H9 (cell line): ENCODE data around the gene TMEM200A. TPM values are rescaled to one million over a fixed set of nuclear protein-coding genes. Genes with fewer than 3 reads are reported as not detected.

Experiments
- DNase-seq: peaks from one replicate; pipeline ENCODE4 v3.0.0-alpha.2; 2017
- H2AFZ ChIP-seq: one replicate; pipeline ENCODE4 v1.6.1; 2013; ENCODE audit warnings: mild to moderate bottlenecking, low read length, control low read depth, moderate library complexity
- H2AK5ac ChIP-seq: 2 replicates; pipeline ENCODE4 v1.6.1; 2013; ENCODE audit warnings: low read length, control low read depth, mixed read lengths; ENCODE audit not compliant: insufficient read length
- H2BK120ac ChIP-seq: one replicate; pipeline ENCODE4 v1.6.1; 2013; ENCODE audit warnings: low read depth, mild to moderate bottlenecking, low read length, control low read depth, inconsistent platforms; ENCODE audit not compliant: poor library complexity, severe bottlenecking
- H2BK12ac ChIP-seq: 2 replicates; pipeline ENCODE4 v1.6.1; 2013; ENCODE audit warnings: low read length, control low read depth, mixed read lengths, low read depth; ENCODE audit not compliant: insufficient read length
- H2BK15ac ChIP-seq: 2 replicates; pipeline ENCODE4 v1.6.1; 2013; ENCODE audit warnings: low read depth, low read length, control low read depth
- H2BK20ac ChIP-seq: one replicate; pipeline ENCODE4 v1.6.1; 2013; ENCODE audit warnings: low read depth, mild to moderate bottlenecking, low read length, control low read depth, inconsistent platforms; ENCODE audit not compliant: poor library complexity, severe bottlenecking
- H2BK5ac ChIP-seq: 2 replicates; pipeline ENCODE4 v1.6.1; 2013; ENCODE audit warnings: low read length, control low read depth, mixed read lengths; ENCODE audit not compliant: insufficient read length
- H3K14ac ChIP-seq: 2 replicates; pipeline ENCODE4 v1.6.1; 2013; ENCODE audit warnings: low read length, control low read depth; ENCODE audit not compliant: insufficient read depth
- H3K18ac ChIP-seq: 2 replicates; pipeline ENCODE4 v1.6.1; 2013; ENCODE audit warnings: low read depth, mild to moderate bottlenecking, mixed read lengths, low read length, control low read depth; ENCODE audit not compliant: insufficient read length
- H3K23ac ChIP-seq: 2 replicates; pipeline ENCODE4 v1.6.1; 2013; ENCODE audit warnings: low read length, control low read depth, mixed read lengths, low read depth; ENCODE audit not compliant: insufficient read length
- H3K23me2 ChIP-seq: 2 replicates; pipeline ENCODE4 v1.6.1; 2013; ENCODE audit warnings: low read depth, mild to moderate bottlenecking, mixed read lengths, low read length, control low read depth; ENCODE audit not compliant: insufficient read length, poor library complexity, severe bottlenecking
- H3K27ac ChIP-seq: 2 replicates; pipeline ENCODE4 v1.5.1; 2013; ENCODE audit warnings: low read length, control low read depth, mixed read lengths, low read depth; ENCODE audit not compliant: insufficient read length
- H3K27me3 ChIP-seq: 2 replicates; pipeline ENCODE4 v1.6.1; 2013; ENCODE audit warnings: low read length, control low read depth, inconsistent platforms; ENCODE audit not compliant: insufficient read depth
- H3K4ac ChIP-seq: 2 replicates; pipeline ENCODE4 v1.6.1; 2013; ENCODE audit warnings: low read depth, mild to moderate bottlenecking, control low read depth, inconsistent platforms, low read length, moderate library complexity
- H3K4me1 ChIP-seq: 2 replicates; pipeline ENCODE4 v1.6.1; 2013; ENCODE audit warnings: low read length, control low read depth, inconsistent platforms; ENCODE audit not compliant: insufficient read depth
- H3K4me2 ChIP-seq: 2 replicates; pipeline ENCODE4 v1.6.1; 2013; ENCODE audit warnings: low read length, control low read depth, mixed read lengths; ENCODE audit not compliant: insufficient read length, insufficient read depth
- H3K56ac ChIP-seq: 2 replicates; pipeline ENCODE4 v1.6.1; 2013; ENCODE audit warnings: low read depth, mild to moderate bottlenecking, mixed read lengths, low read length, control low read depth; ENCODE audit not compliant: insufficient read length
- H3K79me1 ChIP-seq: 2 replicates; pipeline ENCODE4 v1.6.1; 2013; ENCODE audit warnings: low read depth, mild to moderate bottlenecking, moderate library complexity, low read length, control low read depth, inconsistent platforms; ENCODE audit not compliant: insufficient read depth, poor library complexity, severe bottlenecking
- H3K79me2 ChIP-seq: 2 replicates; pipeline ENCODE4 v1.6.1; 2013; ENCODE audit warnings: low read length, control low read depth, inconsistent platforms; ENCODE audit not compliant: insufficient read depth
- H3K9ac ChIP-seq: 2 replicates; pipeline ENCODE4 v1.6.1; 2013; ENCODE audit warnings: low read length, control low read depth, mixed read lengths; ENCODE audit not compliant: insufficient read length; ENCODE audit errors: extremely low read depth
- H3K9me3 ChIP-seq: one replicate; pipeline ENCODE4 v1.6.1; 2013; ENCODE audit warnings: low read depth, low read length, inconsistent platforms; ENCODE audit not compliant: control insufficient read depth
- H3T11ph ChIP-seq: one replicate; pipeline ENCODE4 v1.6.1; 2013; ENCODE audit warnings: mild to moderate bottlenecking, low read length, control low read depth, inconsistent platforms
- H4K20me1 ChIP-seq: one replicate; pipeline ENCODE4 v1.6.1; 2013; ENCODE audit not compliant: control insufficient read depth, insufficient read length, insufficient read depth
- H4K5ac ChIP-seq: 2 replicates; pipeline ENCODE4 v1.6.1; 2013; ENCODE audit warnings: low read depth, mild to moderate bottlenecking, mixed read lengths, low read length, control low read depth; ENCODE audit not compliant: insufficient read length
- H4K8ac ChIP-seq: replicated peaks from 2 replicates; pipeline ENCODE4 v1.6.1; 2013; ENCODE audit warnings: low read length, control low read depth, mixed read lengths, low read depth; ENCODE audit not compliant: insufficient read length
- H4K91ac ChIP-seq: 2 replicates; pipeline ENCODE4 v1.6.1; 2013; ENCODE audit warnings: low read depth, mild to moderate bottlenecking, moderate library complexity, mixed read lengths, low read length, control low read depth; ENCODE audit not compliant: insufficient read length
- H3K27ac Mint-ChIP-seq, 3 experiments: 2 replicates in 2 of 3; 3 replicates in 1 of 3; pipeline ENCODE4 v1.8.0; 2020 to 2021; ENCODE audit warnings: mixed read lengths in 3 of 3, mild to moderate bottlenecking in 1 of 3, moderate library complexity in 1 of 3
- H3K27me3 Mint-ChIP-seq: 2 replicates; pipeline ENCODE4 v1.8.0; 2021; ENCODE audit warnings: low read depth, mild to moderate bottlenecking, moderate library complexity, mixed read lengths
- H3K36me3 Mint-ChIP-seq, 3 experiments: 2 replicates in 2 of 3; 3 replicates in 1 of 3; pipeline ENCODE4 v1.8.0; 2020 to 2021; ENCODE audit warnings: low read depth in 3 of 3, mixed read lengths in 3 of 3; ENCODE audit not compliant: insufficient read depth in 1 of 3
- H3K4me1 Mint-ChIP-seq, 2 experiments: 2 replicates each; pipeline ENCODE4 v1.8.0; 2020; ENCODE audit warnings: mixed read lengths in 2 of 2
- H3K4me3 Mint-ChIP-seq, 2 experiments: 2 replicates in 1 of 2; 3 replicates in 1 of 2; pipeline ENCODE4 v1.8.0; 2020 to 2021; ENCODE audit warnings: mild to moderate bottlenecking in 2 of 2, mixed read lengths in 2 of 2, moderate library complexity in 1 of 2
- H3K9me3 Mint-ChIP-seq, 2 experiments: 2 replicates in 1 of 2; 3 replicates in 1 of 2; pipeline ENCODE4 v1.8.0; 2020; ENCODE audit warnings: mild to moderate bottlenecking in 2 of 2, mixed read lengths in 2 of 2, moderate library complexity in 1 of 2
- CTCF ChIP-seq: fragments of 200-600 bp; sonication (generic); conservative IDR thresholded peaks from 3 replicates; pipeline ENCODE4 v1.8.0; 2021; ENCODE audit warnings: antibody characterized with exemption, mild to moderate bottlenecking
- WGBS: extraction: QIAGEN DNeasy Blood & Tissue Kit; methylation state at CpG from one replicate; pipeline ENCODE4 v1.1.7; 2013; ENCODE audit warnings: missing lambda C conversion rate, low lambda C conversion rate, mixed read lengths; ENCODE audit not compliant: insufficient read length; ENCODE audit errors: extremely low coverage; 5-methylcytosine and 5-hydroxymethylcytosine counted together
- total RNA-seq: library from RNA; stranded (reverse); gene quantifications from 2 replicates; pipeline ENCODE4 v1.2.1, GENCODE V29; 2021

Gene TMEM200A
- total RNA-seq, 1 experiment from 2014 or later, result 6.1 TPM

GRCh38 chr6:130376936-130377335 is 11.1 kb downstream of the TMEM200A start:
- Histone ChIP-seq H4K20me1 (no peaks in the 10 kb centered on the region), H3K4me1 (no peaks in the 10 kb centered on the region; the same call in 1 of the 2 replicates), H3K9ac (no peak overlapping the region), H3K27ac (no peak overlapping the region), H2BK5ac (no peak overlapping the region), H3K56ac (no peak overlapping the region), H3K4me2 (no peak overlapping the region), H3K9me3 (no peaks in the 10 kb centered on the region), H2AFZ (no peak overlapping the region), H3K79me2 (no peaks in the 10 kb centered on the region), H3K27me3 (no peaks in the 10 kb centered on the region), H3K23me2 (no peaks in the 10 kb centered on the region), H3T11ph (no peak overlapping the region), H4K91ac (no peak overlapping the region), H2BK12ac (no peak overlapping the region), H3K4ac (no peak overlapping the region), H3K23ac (no peak overlapping the region), H3K14ac (no peak overlapping the region), H3K79me1 (no peaks in the 10 kb centered on the region), H4K8ac (no peak overlapping the region), H2AK5ac (no peak overlapping the region), H2BK20ac (no peak overlapping the region), H2BK120ac (no peak overlapping the region), H3K18ac (no peak overlapping the region), H4K5ac (no peak overlapping the region), H2BK15ac (no peak overlapping the region)
- no peak for TF ChIP-seq CTCF
- peaks cover 44 to 47% of the 10 kb centered on the region in 2 experiments for H3K4me1 Mint-ChIP-seq
- no peak for DNase-seq
- no peak overlapping the region for H3K4me3 Mint-ChIP-seq
- no CpG with 5 or more reads among the region's 1 CpG for WGBS
- peaks cover 0 to 5% (median 0%) of the 10 kb centered on the region in 3 experiments; a peak in 2 of 7 replicates for H3K36me3 Mint-ChIP-seq
- H3K27me3 Mint-ChIP-seq, result no peaks in the 10 kb centered on the region
- H3K27ac Mint-ChIP-seq, result no peak overlapping the region
- no peaks in the 10 kb centered on the region; a peak in 1 of 5 replicates for H3K9me3 Mint-ChIP-seq
